Thyroid gland (tissue), 4 donors: ENCODE results near the gene CDIP1.

ENCODE experiments used
- POLR2A ChIP-seq, 2 donors: fragments of 450-650 bp; IDR thresholded peaks; one replicate each; pipeline ENCODE4 v1.6.1; 2017; ENCODE audit warnings: antibody characterized with exemption in 2 of 2, mild to moderate bottlenecking in 2 of 2, moderate library complexity in 1 of 2
- TF ChIP-seq, protein P1 (sequence below), 6 experiments: fragments of 200-600 bp in 3 of 6; fragments of 450-650 bp in 3 of 6; sonication (generic) in 3 of 6; IDR thresholded peaks; one replicate each; pipeline ENCODE4 v1.5.1; 2016 to 2019; ENCODE audit warnings: antibody characterized with exemption in 6 of 6, mild to moderate bottlenecking in 2 of 6, inconsistent platforms in 1 of 6, moderate library complexity in 1 of 6

DNA sequence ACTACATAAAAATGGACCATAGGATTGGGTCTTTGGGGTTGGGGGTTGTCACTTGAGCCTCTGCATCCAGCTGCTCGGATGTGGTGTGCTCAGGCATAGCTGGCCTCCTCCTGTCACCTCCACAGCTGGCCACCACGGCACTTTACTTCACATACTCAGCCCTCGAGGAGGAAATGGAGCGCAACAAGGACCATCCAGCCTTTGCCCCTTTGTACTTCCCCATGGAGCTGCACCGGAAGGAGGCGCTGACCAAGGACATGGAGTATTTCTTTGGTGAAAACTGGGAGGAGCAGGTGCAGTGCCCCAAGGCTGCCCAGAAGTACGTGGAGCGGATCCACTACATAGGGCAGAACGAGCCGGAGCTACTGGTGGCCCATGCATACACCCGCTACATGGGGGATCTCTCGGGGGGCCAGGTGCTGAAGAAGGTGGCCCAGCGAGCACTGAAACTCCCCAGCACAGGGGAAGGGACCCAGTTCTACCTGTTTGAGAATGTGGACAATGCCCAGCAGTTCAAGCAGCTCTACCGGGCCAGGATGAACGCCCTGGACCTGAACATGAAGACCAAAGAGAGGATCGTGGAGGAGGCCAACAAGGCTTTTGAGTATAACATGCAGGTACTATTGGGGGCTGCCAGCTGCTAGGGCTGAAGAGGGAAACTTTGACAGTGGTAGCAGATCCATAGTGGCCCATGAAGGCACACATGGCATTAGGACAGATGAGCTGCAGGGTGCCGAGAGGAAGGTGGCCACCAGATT, 30.8 kb downstream of the CDIP1 start:
- TF ChIP-seq, protein P1, sequence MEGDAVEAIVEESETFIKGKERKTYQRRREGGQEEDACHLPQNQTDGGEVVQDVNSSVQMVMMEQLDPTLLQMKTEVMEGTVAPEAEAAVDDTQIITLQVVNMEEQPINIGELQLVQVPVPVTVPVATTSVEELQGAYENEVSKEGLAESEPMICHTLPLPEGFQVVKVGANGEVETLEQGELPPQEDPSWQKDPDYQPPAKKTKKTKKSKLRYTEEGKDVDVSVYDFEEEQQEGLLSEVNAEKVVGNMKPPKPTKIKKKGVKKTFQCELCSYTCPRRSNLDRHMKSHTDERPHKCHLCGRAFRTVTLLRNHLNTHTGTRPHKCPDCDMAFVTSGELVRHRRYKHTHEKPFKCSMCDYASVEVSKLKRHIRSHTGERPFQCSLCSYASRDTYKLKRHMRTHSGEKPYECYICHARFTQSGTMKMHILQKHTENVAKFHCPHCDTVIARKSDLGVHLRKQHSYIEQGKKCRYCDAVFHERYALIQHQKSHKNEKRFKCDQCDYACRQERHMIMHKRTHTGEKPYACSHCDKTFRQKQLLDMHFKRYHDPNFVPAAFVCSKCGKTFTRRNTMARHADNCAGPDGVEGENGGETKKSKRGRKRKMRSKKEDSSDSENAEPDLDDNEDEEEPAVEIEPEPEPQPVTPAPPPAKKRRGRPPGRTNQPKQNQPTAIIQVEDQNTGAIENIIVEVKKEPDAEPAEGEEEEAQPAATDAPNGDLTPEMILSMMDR (IDR thresholded peaks at IDR 0.05) = peak in 4 of 6 experiments; percentile 34 to 52 (median 42)
- TF ChIP-seq POLR2A (IDR thresholded peaks at IDR 0.05) = no peak
